Neutrophil (primary cell): ENCODE measurements around the gene NYAP2.

Experiments
- H3K27ac ChIP-seq: fragments of 200-600 bp; sonication (generic); 2 replicates; pipeline ENCODE4 v1.5.1; 2016; ENCODE audit warnings: mild to moderate bottlenecking, moderate library complexity
- H3K27me3 ChIP-seq: fragments of 200-600 bp; sonication (generic); 2 replicates; pipeline ENCODE4 v1.6.0; 2016; ENCODE audit warnings: mild to moderate bottlenecking
- H3K36me3 ChIP-seq: fragments of 200-600 bp; sonication (generic); 2 replicates; pipeline ENCODE4 v1.5.1; 2017
- H3K4me1 ChIP-seq, 2 experiments: fragments of 200-600 bp in 1 of 2; sonication (generic) in 1 of 2; 1 replicate in 1 of 2; 2 replicates in 1 of 2; pipeline versions ENCODE4 v1.5.1 to v1.6.1; 2013 to 2016; ENCODE audit warnings: low read depth in 1 of 2, low read length in 1 of 2, mild to moderate bottlenecking in 1 of 2, moderate library complexity in 1 of 2; ENCODE audit not compliant: control insufficient read depth in 1 of 2, insufficient read depth in 1 of 2
- H3K4me3 ChIP-seq, 2 experiments: fragments of 200-600 bp in 1 of 2; sonication (generic) in 1 of 2; 1 replicate in 1 of 2; 2 replicates in 1 of 2; pipeline ENCODE4 v1.5.1; 2013 to 2016; ENCODE audit warnings: low read depth in 1 of 2, low read length in 1 of 2, mild to moderate bottlenecking in 1 of 2, moderate library complexity in 1 of 2
- H3K9me3 ChIP-seq: fragments of 200-600 bp; sonication (generic); 2 replicates; pipeline ENCODE4 v1.5.1; 2016
- TF ChIP-seq, protein P1 (sequence below): fragments of 200-600 bp; sonication (generic); IDR thresholded peaks from 2 replicates; pipeline ENCODE4 v1.5.1; 2016; ENCODE audit warnings: antibody characterized with exemption

Gene NYAP2

DNA sequence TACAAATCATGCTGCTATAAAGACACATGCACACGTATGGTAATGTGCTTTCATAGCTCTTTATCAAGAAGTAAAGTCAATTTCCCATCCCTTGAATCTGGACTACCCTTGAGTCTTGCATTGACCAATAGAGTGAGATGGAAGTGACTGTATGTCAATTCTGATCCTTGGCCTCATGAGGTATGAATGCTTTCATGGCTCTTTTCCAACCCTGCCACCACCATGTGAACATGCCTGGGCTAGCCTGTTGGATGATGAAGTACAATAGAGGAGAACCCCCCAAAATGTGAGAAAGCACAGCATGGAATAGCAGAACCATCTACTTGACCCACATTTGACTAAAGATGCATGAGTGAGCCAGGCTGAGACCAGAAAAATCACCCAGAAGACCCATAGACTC is 237.0 kb downstream of the NYAP2 start:
- H3K4me3 ChIP-seq: no peak overlapping the region
- no peaks in the 10 kb centered on the region for H3K4me1 ChIP-seq
- H3K9me3 ChIP-seq: no peaks in the 10 kb centered on the region
- H3K36me3 ChIP-seq: no peaks in the 10 kb centered on the region
- H3K27ac ChIP-seq: no peak overlapping the region
- TF ChIP-seq, protein P1, sequence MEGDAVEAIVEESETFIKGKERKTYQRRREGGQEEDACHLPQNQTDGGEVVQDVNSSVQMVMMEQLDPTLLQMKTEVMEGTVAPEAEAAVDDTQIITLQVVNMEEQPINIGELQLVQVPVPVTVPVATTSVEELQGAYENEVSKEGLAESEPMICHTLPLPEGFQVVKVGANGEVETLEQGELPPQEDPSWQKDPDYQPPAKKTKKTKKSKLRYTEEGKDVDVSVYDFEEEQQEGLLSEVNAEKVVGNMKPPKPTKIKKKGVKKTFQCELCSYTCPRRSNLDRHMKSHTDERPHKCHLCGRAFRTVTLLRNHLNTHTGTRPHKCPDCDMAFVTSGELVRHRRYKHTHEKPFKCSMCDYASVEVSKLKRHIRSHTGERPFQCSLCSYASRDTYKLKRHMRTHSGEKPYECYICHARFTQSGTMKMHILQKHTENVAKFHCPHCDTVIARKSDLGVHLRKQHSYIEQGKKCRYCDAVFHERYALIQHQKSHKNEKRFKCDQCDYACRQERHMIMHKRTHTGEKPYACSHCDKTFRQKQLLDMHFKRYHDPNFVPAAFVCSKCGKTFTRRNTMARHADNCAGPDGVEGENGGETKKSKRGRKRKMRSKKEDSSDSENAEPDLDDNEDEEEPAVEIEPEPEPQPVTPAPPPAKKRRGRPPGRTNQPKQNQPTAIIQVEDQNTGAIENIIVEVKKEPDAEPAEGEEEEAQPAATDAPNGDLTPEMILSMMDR: no peak
- H3K27me3 ChIP-seq: no peaks in the 10 kb centered on the region

DNA sequence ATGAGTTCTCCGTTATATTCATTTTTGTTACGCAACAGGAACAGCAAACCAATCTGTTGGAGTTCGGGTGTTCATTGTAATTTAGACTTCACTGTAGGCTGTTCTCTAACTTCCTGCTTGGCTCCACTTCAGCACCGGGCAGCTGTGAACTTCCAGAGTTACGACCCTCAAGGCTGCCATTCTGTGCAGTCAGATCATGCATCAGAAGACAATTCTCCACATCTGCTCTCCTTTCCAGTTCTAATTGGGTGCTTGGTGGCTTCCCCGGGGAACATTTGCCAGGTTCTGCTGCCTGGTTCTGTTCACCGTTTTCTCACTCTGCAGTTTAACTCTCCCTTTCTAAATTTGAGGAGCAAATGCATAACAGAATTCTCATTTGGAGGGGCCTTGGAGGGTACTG is 237.7 kb downstream of the NYAP2 start:
- TF ChIP-seq, protein P1: no peak

DNA sequence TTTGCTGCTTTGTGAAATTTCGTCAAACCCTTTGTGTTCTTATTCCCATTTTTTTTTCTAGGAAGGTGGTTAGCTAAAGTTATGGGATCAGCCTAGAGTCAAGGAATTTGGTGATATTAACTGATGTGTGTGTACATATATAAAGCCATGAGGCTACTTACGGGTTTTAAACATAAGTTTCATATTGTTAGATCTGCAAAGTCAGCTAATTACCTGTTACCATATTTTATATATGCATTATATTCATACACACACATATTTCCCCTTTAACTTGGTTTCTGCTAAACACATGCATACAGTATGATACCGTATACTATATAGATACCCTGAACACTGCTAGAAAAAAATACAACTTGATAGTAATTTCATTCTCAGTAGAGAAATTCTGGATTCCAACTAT is 241.0 kb downstream of the NYAP2 start:
- Histone ChIP-seq H3K36me3 (no peaks in the 10 kb centered on the region), H3K27ac (no peak overlapping the region), H3K27me3 (no peaks in the 10 kb centered on the region), H3K9me3 (no peaks in the 10 kb centered on the region), H3K4me3 (no peak overlapping the region), H3K4me1 (no peaks in the 10 kb centered on the region)
- TF ChIP-seq, protein P1: no peak

More for the DNA sequence above, 237.7 kb downstream of the NYAP2 start:
- Histone ChIP-seq H3K36me3 (no peaks in the 10 kb centered on the region), H3K4me1 (no peaks in the 10 kb centered on the region), H3K9me3 (no peaks in the 10 kb centered on the region), H3K27ac (no peak overlapping the region), H3K4me3 (no peak overlapping the region), H3K27me3 (no peaks in the 10 kb centered on the region)

DNA sequence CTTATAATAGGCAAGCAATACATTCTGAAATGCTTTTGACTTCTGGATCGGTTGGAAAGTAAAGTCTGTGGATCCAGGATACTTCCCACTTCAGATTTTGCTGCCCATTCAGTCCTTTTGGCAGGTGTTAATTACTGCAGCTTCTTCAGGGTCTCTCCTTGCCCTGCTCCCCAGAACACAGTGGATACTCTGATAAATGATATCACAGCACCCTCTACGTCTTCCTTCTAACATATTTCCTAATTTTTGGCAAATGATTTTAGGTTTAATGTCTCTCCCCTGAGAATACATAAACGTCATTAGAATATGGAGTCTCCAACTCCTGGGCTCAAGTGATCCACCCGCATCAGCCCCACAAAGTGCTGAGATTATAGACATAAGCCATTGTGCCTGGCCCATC is 249.8 kb downstream of the NYAP2 start:
- H3K36me3 ChIP-seq: no peaks in the 10 kb centered on the region
- H3K27me3 ChIP-seq: peaks cover 3% of the 10 kb centered on the region
- no peaks in the 10 kb centered on the region for H3K4me1 ChIP-seq
- H3K27ac ChIP-seq: no peak overlapping the region
- H3K4me3 ChIP-seq: no peak overlapping the region
- no peaks in the 10 kb centered on the region for H3K9me3 ChIP-seq
- TF ChIP-seq, protein P1: no peak

DNA sequence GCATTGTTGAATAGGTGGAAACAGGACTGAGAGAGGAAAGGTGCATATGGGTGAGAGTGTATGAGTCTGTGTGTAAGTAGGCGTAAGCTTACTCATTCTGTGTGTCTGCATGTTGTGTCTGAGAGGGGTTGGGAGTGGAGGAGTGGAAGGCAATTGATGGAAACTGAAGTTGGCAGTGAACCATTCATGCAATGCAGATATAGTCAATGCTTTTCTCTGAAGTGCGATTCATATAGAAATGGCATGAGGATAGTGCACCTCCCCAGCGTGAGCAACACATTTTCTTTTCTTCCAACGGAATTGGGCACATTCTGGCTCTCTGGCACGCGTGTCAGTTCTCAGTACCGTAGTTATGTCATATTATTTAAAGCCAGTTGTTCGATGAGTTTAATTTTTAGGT is 250.5 kb downstream of the NYAP2 start:
- Histone ChIP-seq H3K27ac (no peak overlapping the region), H3K4me1 (no peaks in the 10 kb centered on the region), H3K4me3 (no peak overlapping the region), H3K36me3 (no peaks in the 10 kb centered on the region), H3K9me3 (no peaks in the 10 kb centered on the region), H3K27me3 (peaks cover 3% of the 10 kb centered on the region)
- TF ChIP-seq, protein P1: no peak
